K562 (cell line): ENCODE data around the gene DTNB. TPM values are rescaled to one million over a fixed set of nuclear protein-coding genes. Genes with fewer than 3 reads are reported as not detected.

Experiments
- E2F6 ChIP-seq, 2 experiments: IDR thresholded peaks; 2 replicates each; pipeline ENCODE4 v1.6.1; 2011; ENCODE audit warnings: borderline replicate concordance in 1 of 2, control low read depth in 1 of 2, low read depth in 1 of 2, low read length in 1 of 2, mild to moderate bottlenecking in 1 of 2, mixed read lengths in 1 of 2, moderate library complexity in 1 of 2; ENCODE audit not compliant: insufficient read depth in 1 of 2, insufficient read length in 1 of 2, poor library complexity in 1 of 2, severe bottlenecking in 1 of 2; ENCODE audit errors: extremely low read depth in 1 of 2
- LCOR ChIP-seq: sonication (generic); formaldehyde crosslinking; IDR thresholded peaks from 2 replicates; pipeline ENCODE4 v1.8.0; 2022; ENCODE audit warnings: mild to moderate bottlenecking, missing genetic modification reagents
- MAFK ChIP-seq: IDR thresholded peaks from 2 replicates; pipeline ENCODE4 v1.6.1; 2011; ENCODE audit warnings: low read length, improper control_type of control experiment
- POLR2B ChIP-seq: fragments of 450-650 bp; IDR thresholded peaks from 2 replicates; pipeline ENCODE4 v1.6.1; 2018; ENCODE audit warnings: low read depth; ENCODE audit not compliant: partially characterized antibody
- TAF1 ChIP-seq: IDR thresholded peaks from 2 replicates; pipeline ENCODE4 v1.6.1; 2011; ENCODE audit warnings: mild to moderate bottlenecking, low read length, moderate library complexity; ENCODE audit not compliant: insufficient read depth, control insufficient read depth, severe bottlenecking; ENCODE audit errors: extremely low read depth
- VEZF1 ChIP-seq: fragments of 200-800 bp; sonication (Bioruptor generic); IDR thresholded peaks from 2 replicates; pipeline ENCODE4 v1.6.1; 2017; ENCODE audit warnings: missing genetic modification characterization, missing compliant biosample characterization
- ZNF316 ChIP-seq: fragments of 450-650 bp; IDR thresholded peaks from 2 replicates; pipeline ENCODE4 v1.6.1; 2016
- polyA plus RNA-seq, 8 experiments: library from polyadenylated mRNA; depleted of rRNA in 4 of 8; stranded (reverse) in 5 of 8; unstranded in 3 of 8; fragments of >200 nt; fragmentation: Nextera tagmentation in 2 of 8; fragmentation: Illumina TruSeq in 1 of 8; extraction: Ambion mirVana in 2 of 8; extraction: Trizol in 1 of 8; gene quantifications; 2 replicates each; pipeline versions ENCODE4 v1.2.1 to v1.2.3, GENCODE V29; 2011 to 2014; ENCODE audit warnings: inconsistent platforms in 1 of 8, missing spikeins in 1 of 8
- total RNA-seq, 7 experiments: library from RNA; depleted of rRNA in 6 of 7; stranded (reverse); fragments of >200 nt in 6 of 7; fragmentation: Illumina TruSeq in 2 of 7; extraction: Trizol in 2 of 7; gene quantifications; 2 replicates each; pipeline versions ENCODE4 v1.2.1 to v1.2.3, GENCODE V29; 2011 to 2021; ENCODE audit warnings: low replicate concordance in 1 of 7
- TF ChIP-seq, protein P1 (sequence below), 2 experiments: IDR thresholded peaks in 1 of 2; conservative IDR thresholded peaks in 1 of 2; 2 replicates each; pipeline ENCODE4 v1.6.1; 2016; ENCODE audit warnings: low read depth in 2 of 2, mild to moderate bottlenecking in 1 of 2, missing compliant biosample characterization in 1 of 2, missing genetic modification characterization in 1 of 2, moderate library complexity in 1 of 2
- TF ChIP-seq, protein P2 (sequence below): fragments of 450-650 bp; IDR thresholded peaks from 2 replicates; pipeline ENCODE4 v1.6.1; 2016; ENCODE audit warnings: mild to moderate bottlenecking

The DTNB gene
- total and polyA plus RNA-seq, 9 of the 15 experiments (the other 6 are each of a cell fraction or from before 2014, with no cell fraction given), result 0.18 to 2.0 (median 0.77) TPM; not detected in 2

DNA sequence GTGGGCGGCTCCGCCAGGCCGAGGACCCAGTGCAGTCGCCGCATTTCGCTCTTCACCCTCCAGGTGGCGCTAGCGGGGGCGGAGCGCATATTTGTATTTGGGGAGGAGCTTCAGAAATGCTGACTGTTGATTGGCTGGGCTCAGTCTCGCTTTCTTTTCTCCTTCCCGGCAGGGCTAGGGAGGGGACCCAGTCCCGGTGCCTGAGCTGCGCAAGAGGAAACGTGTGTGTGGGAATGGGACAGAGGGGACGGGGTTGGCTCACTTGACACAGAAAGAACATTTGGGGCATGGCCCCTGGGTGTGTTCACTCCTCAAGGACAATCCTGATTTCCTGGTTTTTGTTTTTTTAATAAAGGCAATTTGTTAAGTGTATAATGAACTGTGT, 311.3 kb downstream of the DTNB start (continued):
- TF ChIP-seq, protein P1, sequence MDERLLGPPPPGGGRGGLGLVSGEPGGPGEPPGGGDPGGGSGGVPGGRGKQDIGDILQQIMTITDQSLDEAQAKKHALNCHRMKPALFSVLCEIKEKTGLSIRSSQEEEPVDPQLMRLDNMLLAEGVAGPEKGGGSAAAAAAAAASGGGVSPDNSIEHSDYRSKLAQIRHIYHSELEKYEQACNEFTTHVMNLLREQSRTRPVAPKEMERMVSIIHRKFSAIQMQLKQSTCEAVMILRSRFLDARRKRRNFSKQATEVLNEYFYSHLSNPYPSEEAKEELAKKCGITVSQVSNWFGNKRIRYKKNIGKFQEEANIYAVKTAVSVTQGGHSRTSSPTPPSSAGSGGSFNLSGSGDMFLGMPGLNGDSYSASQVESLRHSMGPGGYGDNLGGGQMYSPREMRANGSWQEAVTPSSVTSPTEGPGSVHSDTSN (CRISPR knock-in tag; IDR thresholded peaks at IDR 0.05; ENCODE audit: low read depth), result no peak
- TF ChIP-seq, protein P1 (tag; conservative IDR thresholded peaks at IDR 0.05; ENCODE audit: low read depth), result 0 out of 2 replicates have a peak, but pooled peaks have one; percentile 16
- peak; percentile 61; the same call in 1 of the 2 replicates for TF ChIP-seq LCOR (CRISPR knock-in tag)
- TF ChIP-seq VEZF1 (CRISPR knock-in tag), result peak; percentile 50; the same call in 1 of the 2 replicates
- TF ChIP-seq MAFK, result peak; percentile 76
- TF ChIP-seq POLR2B, result peak; percentile 64
- peak in 1 of 2 experiments; percentile 15 for TF ChIP-seq E2F6 (IDR thresholded peaks at IDR 0.05; ENCODE audit: borderline replicate concordance in 1 of 2, extremely low read depth in 1 of 2, insufficient read depth in 1 of 2, insufficient read length in 1 of 2, low read depth in 1 of 2, low read length in 1 of 2, poor library complexity in 1 of 2, severe bottlenecking in 1 of 2)
- peak; percentile 98 for TF ChIP-seq ZNF316
- TF ChIP-seq, protein P2, sequence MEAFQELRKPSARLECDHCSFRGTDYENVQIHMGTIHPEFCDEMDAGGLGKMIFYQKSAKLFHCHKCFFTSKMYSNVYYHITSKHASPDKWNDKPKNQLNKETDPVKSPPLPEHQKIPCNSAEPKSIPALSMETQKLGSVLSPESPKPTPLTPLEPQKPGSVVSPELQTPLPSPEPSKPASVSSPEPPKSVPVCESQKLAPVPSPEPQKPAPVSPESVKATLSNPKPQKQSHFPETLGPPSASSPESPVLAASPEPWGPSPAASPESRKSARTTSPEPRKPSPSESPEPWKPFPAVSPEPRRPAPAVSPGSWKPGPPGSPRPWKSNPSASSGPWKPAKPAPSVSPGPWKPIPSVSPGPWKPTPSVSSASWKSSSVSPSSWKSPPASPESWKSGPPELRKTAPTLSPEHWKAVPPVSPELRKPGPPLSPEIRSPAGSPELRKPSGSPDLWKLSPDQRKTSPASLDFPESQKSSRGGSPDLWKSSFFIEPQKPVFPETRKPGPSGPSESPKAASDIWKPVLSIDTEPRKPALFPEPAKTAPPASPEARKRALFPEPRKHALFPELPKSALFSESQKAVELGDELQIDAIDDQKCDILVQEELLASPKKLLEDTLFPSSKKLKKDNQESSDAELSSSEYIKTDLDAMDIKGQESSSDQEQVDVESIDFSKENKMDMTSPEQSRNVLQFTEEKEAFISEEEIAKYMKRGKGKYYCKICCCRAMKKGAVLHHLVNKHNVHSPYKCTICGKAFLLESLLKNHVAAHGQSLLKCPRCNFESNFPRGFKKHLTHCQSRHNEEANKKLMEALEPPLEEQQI, result no peak
- peak; percentile 26 for TF ChIP-seq TAF1
